ENCODE results near the gene FAT1.

DNA sequence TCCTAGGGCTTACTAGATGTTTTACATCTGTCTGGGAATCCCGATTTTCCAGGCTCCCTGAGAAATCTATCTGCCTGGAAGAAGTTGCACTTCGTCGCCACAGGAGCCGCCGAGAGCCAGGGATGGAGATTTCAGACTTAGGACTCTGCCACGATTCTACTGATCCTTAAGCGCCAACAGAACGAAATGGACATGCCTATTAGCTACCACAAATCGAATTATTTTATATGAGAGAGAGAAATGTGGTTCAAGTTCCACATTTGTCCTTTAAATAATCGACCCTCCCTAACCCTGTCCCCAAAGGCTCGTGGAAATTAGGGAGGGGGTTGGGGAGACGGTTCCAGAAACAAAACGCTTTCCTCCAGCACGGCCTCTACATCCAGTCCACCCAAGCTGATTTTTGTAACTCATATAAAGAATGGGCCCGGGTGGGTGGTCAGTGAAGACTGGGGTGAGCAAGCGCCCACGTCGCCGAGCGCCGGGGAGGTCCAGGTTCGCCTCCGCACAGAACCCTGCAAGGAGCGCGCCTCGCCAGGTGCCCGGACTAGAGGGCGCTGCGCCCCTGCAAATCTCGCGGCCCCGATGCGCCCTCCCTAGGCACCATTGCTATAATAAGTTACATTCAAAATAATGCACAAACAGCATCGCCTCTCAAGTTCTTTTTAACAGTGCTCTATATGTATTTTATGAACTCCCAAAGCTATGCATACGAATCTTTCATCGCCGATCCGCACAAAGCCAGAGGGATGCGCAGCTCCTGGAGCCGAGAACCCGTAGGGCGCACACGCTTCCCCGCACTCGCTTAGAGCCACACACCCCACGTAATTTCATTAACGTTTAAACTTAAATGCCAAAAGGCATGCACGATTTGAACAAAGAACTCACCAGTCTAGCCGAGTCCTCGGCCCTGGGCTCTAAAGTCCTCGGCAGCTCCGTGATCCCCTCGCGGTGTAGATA, 2.1 kb upstream of the FAT1 start:
- TF ChIP-seq POLR2A (IDR thresholded peaks at IDR 0.05) (no peak), POLR2AphosphoS5 (IDR thresholded peaks at IDR 0.05) (peak in 2 of 3 donors; percentile 23 to 29)
- TF ChIP-seq, protein P1, sequence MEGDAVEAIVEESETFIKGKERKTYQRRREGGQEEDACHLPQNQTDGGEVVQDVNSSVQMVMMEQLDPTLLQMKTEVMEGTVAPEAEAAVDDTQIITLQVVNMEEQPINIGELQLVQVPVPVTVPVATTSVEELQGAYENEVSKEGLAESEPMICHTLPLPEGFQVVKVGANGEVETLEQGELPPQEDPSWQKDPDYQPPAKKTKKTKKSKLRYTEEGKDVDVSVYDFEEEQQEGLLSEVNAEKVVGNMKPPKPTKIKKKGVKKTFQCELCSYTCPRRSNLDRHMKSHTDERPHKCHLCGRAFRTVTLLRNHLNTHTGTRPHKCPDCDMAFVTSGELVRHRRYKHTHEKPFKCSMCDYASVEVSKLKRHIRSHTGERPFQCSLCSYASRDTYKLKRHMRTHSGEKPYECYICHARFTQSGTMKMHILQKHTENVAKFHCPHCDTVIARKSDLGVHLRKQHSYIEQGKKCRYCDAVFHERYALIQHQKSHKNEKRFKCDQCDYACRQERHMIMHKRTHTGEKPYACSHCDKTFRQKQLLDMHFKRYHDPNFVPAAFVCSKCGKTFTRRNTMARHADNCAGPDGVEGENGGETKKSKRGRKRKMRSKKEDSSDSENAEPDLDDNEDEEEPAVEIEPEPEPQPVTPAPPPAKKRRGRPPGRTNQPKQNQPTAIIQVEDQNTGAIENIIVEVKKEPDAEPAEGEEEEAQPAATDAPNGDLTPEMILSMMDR (IDR thresholded peaks at IDR 0.05), result peak; percentile 51 to 67 (median 58)
